ENCODE data around the gene ZSWIM8.

DNA sequence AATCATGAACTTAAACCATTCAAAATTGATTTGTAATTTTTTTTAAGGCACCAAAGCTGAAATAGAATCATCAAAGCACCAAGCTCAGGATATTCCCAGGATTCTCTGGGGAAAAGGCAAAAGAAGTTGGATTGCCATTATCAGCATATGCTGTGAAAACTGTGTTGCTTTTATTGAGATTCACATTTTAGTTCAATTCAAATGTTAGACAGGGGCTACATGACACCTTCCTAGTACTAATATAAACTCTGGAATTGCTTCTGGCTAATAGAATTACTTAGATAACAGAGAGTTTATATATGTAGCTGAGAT is 30.3 kb downstream of the ZSWIM8 start:
- TF ChIP-seq, protein P1, sequence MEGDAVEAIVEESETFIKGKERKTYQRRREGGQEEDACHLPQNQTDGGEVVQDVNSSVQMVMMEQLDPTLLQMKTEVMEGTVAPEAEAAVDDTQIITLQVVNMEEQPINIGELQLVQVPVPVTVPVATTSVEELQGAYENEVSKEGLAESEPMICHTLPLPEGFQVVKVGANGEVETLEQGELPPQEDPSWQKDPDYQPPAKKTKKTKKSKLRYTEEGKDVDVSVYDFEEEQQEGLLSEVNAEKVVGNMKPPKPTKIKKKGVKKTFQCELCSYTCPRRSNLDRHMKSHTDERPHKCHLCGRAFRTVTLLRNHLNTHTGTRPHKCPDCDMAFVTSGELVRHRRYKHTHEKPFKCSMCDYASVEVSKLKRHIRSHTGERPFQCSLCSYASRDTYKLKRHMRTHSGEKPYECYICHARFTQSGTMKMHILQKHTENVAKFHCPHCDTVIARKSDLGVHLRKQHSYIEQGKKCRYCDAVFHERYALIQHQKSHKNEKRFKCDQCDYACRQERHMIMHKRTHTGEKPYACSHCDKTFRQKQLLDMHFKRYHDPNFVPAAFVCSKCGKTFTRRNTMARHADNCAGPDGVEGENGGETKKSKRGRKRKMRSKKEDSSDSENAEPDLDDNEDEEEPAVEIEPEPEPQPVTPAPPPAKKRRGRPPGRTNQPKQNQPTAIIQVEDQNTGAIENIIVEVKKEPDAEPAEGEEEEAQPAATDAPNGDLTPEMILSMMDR (IDR thresholded peaks at IDR 0.05) = no peak
- TF ChIP-seq TEAD4 (CRISPR knock-in tag; IDR thresholded peaks at IDR 0.05) (no peak), FOXJ3 (CRISPR knock-in tag; IDR thresholded peaks at IDR 0.05; ENCODE audit: borderline replicate concordance) (no peak), MYBL2 (CRISPR knock-in tag; IDR thresholded peaks at IDR 0.05) (no peak), CREM (CRISPR knock-in tag; IDR thresholded peaks at IDR 0.05) (no peak), ATF6 (CRISPR knock-in tag; IDR thresholded peaks at IDR 0.05) (no peak), ATF3 (CRISPR knock-in tag; conservative IDR thresholded peaks at IDR 0.05) (no peak), ETV6 (CRISPR knock-in tag; IDR thresholded peaks at IDR 0.05) (no peak), PRDM15 (CRISPR knock-in tag; IDR thresholded peaks at IDR 0.05) (no peak)
- TF ChIP-seq, protein P2, sequence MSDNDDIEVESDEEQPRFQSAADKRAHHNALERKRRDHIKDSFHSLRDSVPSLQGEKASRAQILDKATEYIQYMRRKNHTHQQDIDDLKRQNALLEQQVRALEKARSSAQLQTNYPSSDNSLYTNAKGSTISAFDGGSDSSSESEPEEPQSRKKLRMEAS (CRISPR knock-in tag; IDR thresholded peaks at IDR 0.05) = no peak
- TF ChIP-seq, protein P3, sequence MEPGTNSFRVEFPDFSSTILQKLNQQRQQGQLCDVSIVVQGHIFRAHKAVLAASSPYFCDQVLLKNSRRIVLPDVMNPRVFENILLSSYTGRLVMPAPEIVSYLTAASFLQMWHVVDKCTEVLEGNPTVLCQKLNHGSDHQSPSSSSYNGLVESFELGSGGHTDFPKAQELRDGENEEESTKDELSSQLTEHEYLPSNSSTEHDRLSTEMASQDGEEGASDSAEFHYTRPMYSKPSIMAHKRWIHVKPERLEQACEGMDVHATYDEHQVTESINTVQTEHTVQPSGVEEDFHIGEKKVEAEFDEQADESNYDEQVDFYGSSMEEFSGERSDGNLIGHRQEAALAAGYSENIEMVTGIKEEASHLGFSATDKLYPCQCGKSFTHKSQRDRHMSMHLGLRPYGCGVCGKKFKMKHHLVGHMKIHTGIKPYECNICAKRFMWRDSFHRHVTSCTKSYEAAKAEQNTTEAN (CRISPR knock-in tag; IDR thresholded peaks at IDR 0.05) = no peak

Measured in WTC11 (cell line).